ENCODE data around the gene CEP135.
"Not testable (repeated sequence)": the region's sequence is repeated elsewhere in the genome, so short reads cannot be mapped to it uniquely, and the experiment has no call there.

Gene CEP135

DNA sequence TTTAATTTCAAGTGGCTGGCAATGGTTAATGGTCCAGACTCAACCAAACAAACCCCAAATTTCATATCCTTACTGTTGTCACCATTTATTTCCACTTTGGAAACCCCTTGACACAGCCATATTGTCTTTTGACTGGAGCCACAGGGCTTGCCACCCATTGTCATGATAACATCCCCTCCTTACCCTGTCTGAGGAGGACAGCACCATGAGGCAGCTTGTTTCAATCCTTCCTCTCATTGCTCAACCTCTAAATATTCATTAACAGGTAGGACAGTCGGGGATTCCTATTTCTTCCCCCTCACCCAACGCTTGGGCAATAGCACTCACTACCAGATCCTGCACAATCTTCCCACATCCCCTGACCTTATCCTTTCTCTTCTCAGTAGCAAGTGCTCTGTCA, 92.1 kb downstream of the CEP135 start:
- no peak for DNase-seq

DNA sequence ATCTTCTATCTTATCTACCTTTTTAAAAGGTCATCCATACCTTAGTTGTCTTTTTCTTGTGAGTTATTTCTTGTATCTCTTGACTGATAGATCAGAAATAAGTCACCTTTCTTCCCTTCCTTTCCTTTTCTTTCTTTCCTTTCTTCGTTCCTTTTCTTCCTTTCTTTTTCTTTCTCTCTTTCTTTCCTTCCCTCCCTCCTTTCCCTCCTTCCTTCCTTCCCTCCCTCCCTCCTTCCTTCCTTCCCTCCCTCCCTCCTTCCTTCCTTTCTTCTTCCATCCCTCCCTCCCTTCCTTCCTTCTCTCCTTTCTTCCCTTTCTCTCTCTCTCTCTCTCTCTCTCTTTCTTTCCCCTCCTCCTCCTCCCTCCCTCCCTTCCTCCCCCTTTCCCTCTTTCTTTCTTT, 93.5 kb downstream of the CEP135 start:
- DNase-seq = no peak

DNA sequence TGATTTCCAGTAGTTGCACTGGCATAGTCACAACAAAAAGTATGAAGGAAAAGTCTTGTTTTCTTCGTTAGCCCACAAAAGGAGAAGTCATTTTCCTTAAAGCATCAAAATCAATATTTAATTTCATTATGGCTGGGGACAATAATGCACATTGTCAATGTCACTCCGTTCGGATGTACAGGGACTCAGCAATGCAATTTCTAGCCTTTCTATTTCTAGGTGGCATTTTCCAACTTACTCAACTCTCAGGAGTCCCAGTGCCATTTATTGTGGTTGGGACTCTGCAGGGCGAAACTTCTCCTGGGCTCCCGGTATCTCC, 99.6 kb downstream of the CEP135 start:
- no peak for DNase-seq

DNA sequence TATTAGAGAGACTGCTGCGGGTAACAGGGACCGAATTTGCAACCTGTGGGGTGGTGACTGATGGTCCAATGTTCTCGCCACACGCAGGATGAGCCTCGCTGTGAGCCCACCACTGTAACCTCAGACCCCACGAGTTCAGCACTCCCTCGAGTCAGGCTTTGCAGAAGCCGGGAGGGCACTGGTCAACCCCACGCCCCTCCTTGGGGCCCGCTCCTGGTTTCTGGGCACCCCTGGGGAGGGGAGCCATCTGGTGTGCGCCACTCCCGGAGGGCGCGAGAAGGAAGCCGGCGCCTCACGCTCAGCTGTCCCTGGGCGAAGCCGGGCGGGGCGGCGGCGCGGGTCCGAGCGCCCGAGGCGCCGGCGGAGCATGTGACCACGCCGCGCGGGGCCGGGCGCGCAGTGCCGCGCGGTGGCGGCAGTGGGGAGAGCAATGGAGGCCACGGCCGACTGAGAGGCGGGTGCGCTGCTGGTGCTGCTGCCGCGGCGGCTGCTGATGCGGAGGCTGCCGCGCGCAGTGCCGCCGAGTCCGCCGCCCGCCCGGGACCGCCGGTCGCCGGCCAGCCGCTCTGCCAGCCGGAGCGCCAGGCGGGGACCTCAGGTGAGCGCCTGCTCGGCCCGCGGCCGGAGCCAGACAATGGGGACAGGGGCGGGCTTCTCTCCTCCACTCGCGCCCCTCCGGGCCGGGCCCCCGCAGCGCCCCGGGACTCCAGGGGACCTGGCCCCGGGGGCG, 100.1 kb downstream of the CEP135 start:
- DNase-seq = peak; percentile 37

DNA sequence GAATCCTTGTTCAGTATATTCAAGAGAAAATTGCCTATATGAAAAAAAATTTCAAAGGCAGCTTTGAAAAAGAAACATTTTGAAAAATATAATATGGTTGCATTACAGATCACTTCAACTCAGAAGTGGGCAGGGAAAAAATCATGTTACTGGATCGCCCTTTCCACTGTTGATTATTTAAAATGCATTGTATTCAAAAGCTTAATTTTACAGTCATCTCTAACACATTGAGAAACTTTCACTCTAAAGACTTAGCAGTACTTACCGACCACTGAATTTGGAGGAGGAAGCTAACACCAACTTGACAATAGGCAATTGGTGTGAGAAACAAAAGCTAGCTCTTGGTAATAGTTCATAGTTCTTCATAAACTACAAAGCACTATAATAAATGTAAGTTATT, 101.9 kb downstream of the CEP135 start:
- DNase-seq = no peak

DNA sequence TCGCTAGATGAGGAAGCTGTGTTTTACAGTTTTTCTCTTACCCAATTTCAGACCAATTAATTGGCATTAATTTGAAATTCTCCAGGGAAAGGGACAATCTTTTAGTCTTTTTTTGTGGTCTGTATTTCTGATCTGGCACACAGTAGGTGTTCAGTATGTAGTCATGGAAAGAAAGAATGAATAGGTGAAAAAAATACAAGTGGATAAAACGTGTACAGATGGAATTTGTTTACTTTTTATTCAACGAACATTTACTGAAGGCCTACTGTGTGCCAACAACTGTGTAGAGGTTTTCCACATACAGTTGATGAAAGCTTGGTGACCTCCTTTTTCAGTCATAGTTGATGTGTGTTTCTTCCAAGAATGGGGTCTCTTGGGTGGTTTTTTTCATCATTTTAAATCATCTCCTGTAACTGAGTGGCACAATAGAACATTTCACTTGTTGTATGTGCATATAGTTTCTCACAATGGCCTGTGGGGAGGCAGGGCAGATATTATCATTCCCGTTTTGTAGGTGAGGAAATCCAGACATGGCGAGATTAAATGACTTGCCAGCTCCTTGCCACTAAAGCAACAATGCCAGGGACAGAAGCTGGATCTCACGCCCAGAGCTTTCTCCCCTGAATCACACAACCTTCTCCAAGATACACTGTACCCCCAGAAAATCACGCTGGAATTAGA, 102.4 kb downstream of the CEP135 start:
- no peak for DNase-seq

DNA sequence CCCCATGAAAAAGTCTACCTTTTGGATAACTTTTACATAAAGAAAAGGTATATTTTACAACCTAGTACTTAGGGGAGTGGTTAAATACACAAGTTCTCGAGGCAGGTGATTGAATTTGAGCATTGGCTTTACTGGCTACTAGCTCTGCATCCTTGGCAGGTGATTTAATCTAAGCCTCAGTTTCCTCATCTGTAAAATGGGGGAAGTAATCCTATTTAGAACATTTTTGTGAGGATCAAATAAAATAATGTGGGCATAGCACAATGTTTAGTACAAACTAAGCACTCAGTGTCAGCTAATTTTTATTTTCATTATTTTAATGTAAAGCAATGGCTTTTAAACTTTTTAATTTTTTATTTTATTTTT, 102.9 kb downstream of the CEP135 start:
- no peak for DNase-seq

DNA sequence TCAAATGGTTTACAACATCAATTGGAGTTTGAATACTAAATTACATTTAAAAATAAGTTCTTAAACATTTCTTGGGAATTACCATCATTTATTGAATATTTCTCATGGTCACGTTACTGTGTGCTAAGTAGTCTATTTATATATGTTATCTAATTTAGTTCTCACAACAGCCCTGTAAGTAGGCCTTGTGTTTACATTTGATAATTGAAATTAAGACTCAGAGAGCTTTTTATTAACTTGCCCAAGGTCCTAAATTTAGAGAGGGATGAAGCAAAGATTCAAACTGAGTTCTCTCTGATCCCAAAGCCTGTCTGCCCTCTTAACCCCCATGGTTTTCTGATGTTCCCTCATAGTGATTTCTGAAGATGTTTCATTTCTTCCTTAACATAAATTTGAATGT, 103.7 kb downstream of the CEP135 start:
- no peak for DNase-seq

DNA sequence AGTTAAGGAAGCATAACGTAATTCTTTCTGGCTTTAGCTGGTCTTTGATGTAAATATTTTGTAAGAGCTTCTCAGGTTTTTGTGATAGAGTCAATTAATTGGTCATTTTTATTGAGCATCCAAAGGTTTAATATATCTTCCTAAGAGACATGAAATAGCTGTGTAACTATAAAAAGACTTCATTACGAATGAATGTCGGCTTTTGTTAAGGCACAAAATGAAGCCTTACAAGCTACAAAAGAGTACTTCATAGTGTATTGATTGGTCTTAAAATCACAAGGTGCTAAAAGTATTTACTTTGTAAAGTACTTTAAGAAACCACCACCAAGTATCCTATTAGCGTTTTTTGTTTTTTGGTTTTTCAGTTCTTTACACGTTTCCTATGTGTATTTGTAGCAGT, 104.2 kb downstream of the CEP135 start:
- DNase-seq = no peak

DNA sequence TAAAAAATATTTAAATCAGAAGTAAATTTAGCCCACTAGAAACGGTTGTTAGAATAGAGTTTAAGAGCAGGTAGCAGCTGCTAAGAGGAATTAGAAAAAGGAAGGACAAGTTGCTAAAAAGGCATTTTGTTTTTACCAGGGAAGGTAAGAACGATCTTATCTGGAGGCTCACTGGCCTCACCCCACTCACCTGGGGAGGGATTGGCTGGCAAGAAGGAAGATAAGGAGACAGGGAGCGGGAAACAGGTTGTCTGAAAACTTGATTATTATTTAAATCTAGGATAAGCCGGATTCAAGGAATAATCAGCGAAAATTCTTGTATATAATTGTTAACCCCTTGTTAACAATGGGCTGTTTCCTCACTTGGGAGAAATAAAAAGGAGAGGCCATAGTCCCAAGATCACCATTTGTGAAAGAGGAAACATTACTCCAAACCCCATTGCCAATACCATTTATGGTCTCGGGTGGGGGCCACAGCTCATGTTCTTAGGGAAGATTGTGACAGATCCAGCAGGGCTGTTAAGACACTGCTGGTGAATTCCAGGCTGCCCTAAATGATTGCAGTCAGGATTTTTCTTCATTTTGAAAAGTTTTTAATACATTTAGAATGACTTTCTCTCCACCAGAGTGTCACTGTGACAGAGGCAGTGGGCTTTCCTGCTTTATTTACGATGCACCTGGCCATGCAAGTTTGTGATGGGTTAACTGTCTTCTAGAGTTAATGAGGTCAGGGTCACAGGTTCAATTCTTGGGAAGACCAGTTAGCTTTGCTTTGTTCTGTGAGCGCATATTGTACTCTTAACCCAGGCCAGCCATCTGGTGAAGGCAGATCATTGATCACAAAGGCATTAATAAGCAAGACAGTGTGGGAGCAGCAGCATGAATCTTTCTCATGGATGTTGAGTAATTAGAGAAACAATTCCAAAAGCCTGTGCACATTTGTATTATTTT, 106.6 kb downstream of the CEP135 start:
- DNase-seq = no peak

DNA sequence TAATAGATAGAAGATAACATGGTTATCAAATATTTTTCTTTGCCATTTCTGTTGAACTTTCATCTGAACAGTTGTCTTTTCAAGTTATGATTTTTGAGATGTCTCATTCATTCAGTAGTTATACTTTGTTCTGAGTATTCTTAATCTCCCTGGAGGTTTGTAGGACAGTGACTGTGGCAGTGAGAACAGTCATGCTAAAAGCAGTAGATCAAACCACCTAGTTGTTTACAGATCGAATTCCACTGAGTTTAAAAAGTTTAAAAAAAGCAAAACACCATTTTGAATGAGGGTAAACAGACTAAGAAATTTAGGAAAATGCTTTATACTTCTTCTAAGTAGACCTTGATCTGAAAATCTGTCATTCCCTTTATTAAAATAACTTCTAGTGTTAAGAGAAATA, 107.2 kb downstream of the CEP135 start:
- no peak for DNase-seq

DNA sequence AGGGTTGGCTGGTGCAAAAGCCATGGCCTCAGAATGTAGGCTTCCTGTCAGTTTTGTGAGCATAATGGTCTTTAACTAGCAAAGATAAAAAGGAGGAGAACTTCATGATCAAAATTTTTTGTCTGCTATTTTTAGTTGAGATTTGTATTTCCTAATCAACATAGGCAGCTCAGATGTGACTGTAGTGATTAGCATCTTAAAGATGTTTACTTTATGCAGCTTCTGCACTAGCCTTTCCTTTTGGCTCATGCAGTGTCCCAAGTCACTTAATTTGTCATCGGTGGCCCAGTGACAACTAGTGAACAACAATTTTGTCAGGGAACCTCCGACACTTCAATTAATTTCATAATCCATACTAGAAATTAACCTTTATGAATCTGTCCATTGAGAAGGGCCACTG, 109.8 kb downstream of the CEP135 start:
- DNase-seq = no peak

DNA sequence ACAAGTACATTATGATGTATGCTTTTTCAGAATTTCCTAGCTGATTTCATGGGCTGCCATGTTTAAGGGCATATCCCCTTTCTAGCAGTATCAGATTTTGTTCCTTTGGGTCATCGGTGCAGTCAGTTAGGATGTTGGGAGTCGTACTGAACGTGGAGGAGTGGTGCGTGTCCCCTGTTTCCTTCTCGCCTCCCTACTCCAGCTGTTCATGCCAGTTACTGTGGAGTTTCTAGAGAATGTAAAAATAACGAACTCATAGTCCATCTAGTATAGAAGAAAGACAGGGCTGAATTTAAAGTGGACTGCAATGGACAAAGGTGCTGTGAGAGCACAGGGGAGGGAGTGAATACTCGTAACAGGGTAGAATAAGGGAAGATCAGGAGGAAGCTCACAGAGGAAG, 111.3 kb downstream of the CEP135 start:
- no peak for DNase-seq

DNA sequence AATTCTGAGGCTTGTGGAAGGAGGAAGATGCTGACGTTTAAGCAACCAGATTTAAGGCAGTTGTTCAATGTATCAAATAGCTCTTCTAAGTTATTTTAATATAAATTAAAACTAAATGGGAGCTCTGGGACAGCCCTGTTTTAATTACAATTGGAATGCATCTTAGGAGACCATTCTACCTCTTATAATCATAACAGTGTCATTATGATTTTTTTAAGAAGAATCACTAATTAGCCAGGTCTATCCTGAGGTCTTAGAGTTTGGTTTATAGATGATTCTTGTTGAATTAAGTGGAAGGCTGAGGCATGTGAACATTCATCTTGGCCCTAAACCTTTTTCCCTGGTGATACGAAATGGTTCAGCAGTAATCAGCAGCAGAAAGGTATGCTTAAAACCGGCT, 113.4 kb downstream of the CEP135 start:
- no peak for DNase-seq

DNA sequence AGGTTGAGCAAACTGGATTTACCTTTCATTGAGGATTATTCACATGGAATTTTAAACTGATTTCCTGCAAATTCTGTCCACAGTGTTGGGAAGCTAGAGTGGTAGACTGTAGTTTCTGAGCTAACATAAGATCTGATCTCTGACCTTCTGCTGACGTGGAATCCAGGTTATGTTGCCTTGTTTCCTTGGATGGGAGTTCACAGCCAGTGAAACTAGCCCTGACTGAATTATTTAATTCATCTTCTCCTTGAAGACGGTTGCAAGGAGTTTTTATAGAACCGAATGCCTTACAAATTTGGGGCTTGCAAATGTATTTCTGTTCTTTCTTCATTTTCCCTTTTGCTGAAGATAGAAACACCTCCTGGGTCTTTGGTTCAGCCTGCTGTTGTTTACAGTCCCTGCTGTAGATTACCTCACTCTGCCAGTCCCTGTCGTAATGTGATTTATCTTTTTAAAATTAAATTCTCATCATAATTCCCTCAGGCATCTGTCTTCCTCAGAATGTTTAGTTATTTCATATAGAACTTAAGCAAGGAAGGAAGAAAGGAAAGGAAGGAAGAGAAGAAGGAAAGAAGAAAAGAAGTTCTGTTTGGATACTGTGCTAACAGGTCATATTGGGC, 113.9 kb downstream of the CEP135 start:
- DNase-seq = no peak

DNA sequence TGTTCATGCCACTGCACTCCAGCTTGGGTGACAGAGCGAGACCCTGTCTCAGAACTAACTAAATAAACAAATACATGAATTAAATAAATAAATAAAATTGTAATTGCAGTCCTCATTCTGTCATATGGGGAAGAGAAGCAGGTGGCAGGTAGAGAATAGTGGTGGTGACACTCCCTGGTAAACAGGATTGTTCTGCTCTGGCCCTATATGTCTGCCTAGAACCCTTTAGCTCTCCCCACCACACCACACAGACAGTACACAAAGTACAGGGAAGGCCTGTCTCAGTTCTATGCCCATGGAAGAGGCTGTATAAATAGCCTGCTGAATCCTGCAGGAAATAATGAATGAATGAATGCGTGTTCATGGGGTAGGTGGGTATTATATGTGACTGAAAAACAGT, 117.7 kb downstream of the CEP135 start:
- no peak for DNase-seq

DNA sequence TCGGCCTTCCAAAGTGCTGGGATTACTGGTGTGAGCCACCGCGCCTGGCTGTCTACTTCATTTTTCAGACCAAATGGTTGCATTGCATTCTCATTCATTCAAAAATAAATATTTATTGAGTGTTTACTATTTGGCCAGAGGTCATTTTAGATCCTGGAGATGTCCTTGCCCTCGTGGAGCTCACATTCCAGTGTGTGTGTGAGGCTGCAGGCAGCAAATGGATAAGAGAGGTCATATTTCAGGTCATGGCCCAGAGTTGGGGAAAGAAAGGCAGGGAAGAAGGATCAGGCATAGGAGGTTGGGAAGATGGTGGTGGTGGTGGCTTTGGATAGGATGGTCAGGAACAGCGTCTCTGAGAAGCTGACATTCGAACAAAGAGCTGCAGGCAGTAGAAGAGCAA, 119.1 kb downstream of the CEP135 start:
- DNase-seq = no peak

DNA sequence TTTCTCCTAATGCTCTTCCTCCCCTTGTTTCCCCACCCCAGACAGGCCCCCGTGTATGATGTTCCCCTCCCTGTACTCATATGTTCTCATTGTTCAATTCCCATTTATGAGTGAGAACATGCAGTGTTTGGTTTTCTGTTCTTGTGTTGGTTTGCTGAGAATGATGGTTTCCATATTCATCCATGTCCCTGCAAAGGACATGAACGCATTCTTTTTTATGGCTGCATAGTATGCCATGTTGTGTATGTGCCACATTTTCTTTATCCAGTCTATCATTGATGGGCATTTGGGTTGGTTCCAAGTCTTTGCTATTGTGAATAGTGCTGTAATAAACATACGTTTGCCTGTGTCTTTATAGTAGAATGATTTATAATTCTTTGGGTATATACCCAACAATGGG, 124.0 kb downstream of the CEP135 start:
- DNase-seq = not testable (repeated sequence)

DNA sequence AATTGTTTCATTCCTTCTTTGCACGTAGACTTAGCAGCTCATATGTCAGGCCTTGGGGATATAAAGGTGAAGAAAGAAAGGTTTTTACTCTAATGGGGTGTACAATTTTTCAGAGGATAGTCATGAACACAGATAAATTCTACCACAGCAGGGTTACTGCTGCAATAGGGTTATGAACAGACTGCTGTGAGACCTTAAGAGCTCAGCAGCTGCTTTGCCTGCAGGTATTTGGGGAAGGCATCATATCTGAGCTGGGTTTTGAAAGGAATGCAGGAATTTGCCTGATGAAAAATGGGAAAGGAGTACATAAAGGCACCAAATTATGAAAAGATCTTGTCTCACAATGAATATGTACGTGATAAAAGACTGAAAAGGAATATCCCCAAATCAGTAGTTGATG, 128.9 kb downstream of the CEP135 start:
- no peak for DNase-seq

DNA sequence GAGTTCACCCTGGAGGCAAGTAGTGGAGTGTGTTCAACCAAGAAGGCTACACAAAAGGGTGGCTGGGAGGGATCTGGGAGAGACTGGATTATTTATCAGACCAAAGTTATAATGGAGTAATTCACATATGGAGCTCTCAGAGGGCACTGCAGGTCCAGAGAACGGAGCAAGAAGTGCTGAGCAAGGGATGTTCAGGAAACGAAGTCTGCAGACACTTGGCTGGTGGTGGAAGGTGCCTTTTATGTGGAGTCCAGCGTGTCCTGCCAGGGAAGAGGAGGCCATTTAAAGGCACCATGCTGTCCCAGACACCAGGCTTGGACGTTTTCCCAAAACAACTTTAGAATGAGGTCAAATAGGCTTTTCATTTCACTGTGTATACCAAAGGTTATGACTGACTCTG, 130.1 kb downstream of the CEP135 start:
- no peak for DNase-seq

DNA sequence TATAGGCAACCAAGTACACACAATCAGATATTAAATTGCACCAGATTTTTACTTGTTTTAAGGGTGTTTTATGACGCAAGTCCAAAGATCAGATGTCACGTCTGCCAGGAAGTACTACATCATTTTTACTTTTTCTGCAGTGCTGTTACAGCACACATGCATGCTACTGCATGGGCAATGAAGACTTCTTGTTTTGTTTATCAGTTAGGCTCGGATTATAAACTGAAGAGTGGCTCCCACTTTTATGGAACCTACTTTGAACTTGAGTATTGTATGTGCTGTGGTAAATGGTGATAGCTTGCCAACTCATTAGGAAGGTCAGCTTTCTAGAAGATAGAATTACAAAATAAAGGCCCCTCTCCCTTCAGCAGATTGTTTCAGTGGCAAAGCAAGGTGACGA, 131.6 kb downstream of the CEP135 start:
- no peak for DNase-seq

DNA sequence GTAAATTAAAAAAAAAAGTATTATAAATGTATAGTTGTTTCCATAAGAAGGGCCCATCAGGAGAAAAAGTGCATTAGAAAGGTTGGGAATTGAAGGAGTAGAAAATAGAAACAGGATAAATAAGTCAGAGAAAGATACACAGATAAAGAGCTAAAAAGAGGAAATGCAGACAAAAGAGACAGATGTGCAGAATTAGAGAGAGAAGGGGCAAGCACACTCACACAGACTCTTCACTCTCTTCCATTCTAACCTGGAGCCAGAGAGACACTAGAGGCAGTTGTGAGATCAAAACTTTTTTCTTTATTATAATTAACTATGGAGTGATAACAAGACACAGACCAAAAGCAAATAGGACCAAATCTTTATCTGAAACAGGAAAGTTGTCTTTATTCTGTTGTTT, 134.1 kb downstream of the CEP135 start:
- no peak for DNase-seq

Measured in NCI-H1048 (cell line).